Measurements from ENCODE around the gene ITPR1. TPM values are rescaled to one million over a fixed set of nuclear protein-coding genes. Genes with fewer than 3 reads are reported as not detected.

ITPR1 gene
- total RNA-seq, 1 donor from 2014 or later, result 90.8 TPM

GRCh38 chr3:4766716-4767499, 273.8 kb downstream of the ITPR1 start:
- intact Hi-C loops (cut with micrococcal nuclease), result no loop called here

GRCh38 chr3:4768021-4768420, 274.9 kb downstream of the ITPR1 start:
- intact Hi-C loops (cut with micrococcal nuclease), result no loop called here

- intact Hi-C loops (cut with micrococcal nuclease), result no loop called here
Observed at GRCh38 chr3:4768521-4768920, 275.4 kb downstream of the ITPR1 start.

GRCh38 chr3:4770561-4770960, 277.4 kb downstream of the ITPR1 start:
- intact Hi-C loops (cut with micrococcal nuclease), result no loop called here

- intact Hi-C loops (cut with micrococcal nuclease), result no loop called here
Observed at GRCh38 chr3:4771243-4771642, 278.1 kb downstream of the ITPR1 start.

GRCh38 chr3:4772171-4772804, 279.1 kb downstream of the ITPR1 start:
- intact Hi-C loops (cut with micrococcal nuclease), result no loop called here

GRCh38 chr3:4772858-4773257, 279.7 kb downstream of the ITPR1 start:
- intact Hi-C loops (cut with micrococcal nuclease), result no loop called here

GRCh38 chr3:4773583-4773982, 280.4 kb downstream of the ITPR1 start:
- intact Hi-C loops (cut with micrococcal nuclease), result no loop called here

- intact Hi-C loops (cut with micrococcal nuclease), result no loop called here
Observed at GRCh38 chr3:4774531-4774930, 281.4 kb downstream of the ITPR1 start.

- intact Hi-C loops (cut with micrococcal nuclease), result loop anchor here (2.0 to 5.0 kb wide), 3 partner anchors 48 to 132 kb away; no protein-coding TSS in a partner anchor
Observed at GRCh38 chr3:4776399-4776979, 283.3 kb downstream of the ITPR1 start.

GRCh38 chr3:4776980-4777581, 283.9 kb downstream of the ITPR1 start:
- intact Hi-C loops (cut with micrococcal nuclease), result loop anchor here (1.0 to 5.0 kb wide), 10 partner anchors 28 to 418 kb away; no protein-coding TSS in a partner anchor

GRCh38 chr3:4778119-4778518, 285.0 kb downstream of the ITPR1 start:
- intact Hi-C loops (cut with micrococcal nuclease), result loop anchor here (2.0 to 5.0 kb wide), 2 partner anchors 21 to 109 kb away; no protein-coding TSS in a partner anchor

- intact Hi-C loops (cut with micrococcal nuclease), result loop anchor here (2.0 to 5.0 kb wide), 2 partner anchors 20 to 109 kb away; no protein-coding TSS in a partner anchor
Observed at GRCh38 chr3:4778740-4779139, 285.6 kb downstream of the ITPR1 start.

- intact Hi-C loops (cut with micrococcal nuclease), result no loop called here
Observed at GRCh38 chr3:4780545-4780957, 287.4 kb downstream of the ITPR1 start.

GRCh38 chr3:4782095-4782494, 288.9 kb downstream of the ITPR1 start:
- intact Hi-C loops (cut with micrococcal nuclease), result no loop called here

- intact Hi-C loops (cut with micrococcal nuclease), result no loop called here
Observed at GRCh38 chr3:4785551-4785950, 292.4 kb downstream of the ITPR1 start.

- intact Hi-C loops (cut with micrococcal nuclease), result no loop called here
Observed at GRCh38 chr3:4786431-4786830, 293.3 kb downstream of the ITPR1 start.

GRCh38 chr3:4791358-4791757, 298.2 kb downstream of the ITPR1 start:
- intact Hi-C loops (cut with micrococcal nuclease), result no loop called here

GRCh38 chr3:4793311-4793710, 300.2 kb downstream of the ITPR1 start:
- intact Hi-C loops (cut with micrococcal nuclease), result no loop called here

GRCh38 chr3:4794331-4794730, 301.2 kb downstream of the ITPR1 start:
- intact Hi-C loops (cut with micrococcal nuclease), result no loop called here

- intact Hi-C loops (cut with micrococcal nuclease), result no loop called here
Observed at GRCh38 chr3:4794798-4795197, 301.6 kb downstream of the ITPR1 start.

- intact Hi-C loops (cut with micrococcal nuclease), result no loop called here
Observed at GRCh38 chr3:4795905-4796304, 302.8 kb downstream of the ITPR1 start.

All from T-helper 1 cell treated with Interleukin-12 subunit alpha and Interleukin-12 subunit beta and Interleukin-4 antibody, amounts not matched to agents 30 ng/mL and 1 ng/mL, for 36 hours (primary cell).